Osteocyte (in vitro differentiated cells): ENCODE data around the gene LZTFL1. TPM values are rescaled to one million over a fixed set of nuclear protein-coding genes. Genes with fewer than 3 reads are reported as not detected.

ENCODE experiments used
- DNase-seq: peaks from one replicate; pipeline ENCODE4 v3.0.0; 2021; ENCODE audit warnings: mixed read lengths; ENCODE audit not compliant: unreplicated experiment; ENCODE audit errors: extremely low spot score
- H3K27ac Mint-ChIP-seq: one replicate; pipeline ENCODE4 v1.8.0; 2021; ENCODE audit warnings: mild to moderate bottlenecking, mixed read lengths; ENCODE audit not compliant: unreplicated experiment
- H3K27me3 Mint-ChIP-seq: one replicate; pipeline ENCODE4 v1.8.0; 2021; ENCODE audit warnings: mixed read lengths; ENCODE audit not compliant: unreplicated experiment
- H3K36me3 Mint-ChIP-seq: one replicate; pipeline ENCODE4 v1.8.0; 2021; ENCODE audit warnings: mixed read lengths; ENCODE audit not compliant: unreplicated experiment
- H3K4me1 Mint-ChIP-seq: one replicate; pipeline ENCODE4 v1.8.0; 2021; ENCODE audit warnings: mixed read lengths; ENCODE audit not compliant: unreplicated experiment
- H3K4me3 Mint-ChIP-seq: one replicate; pipeline ENCODE4 v1.8.0; 2021; ENCODE audit warnings: mild to moderate bottlenecking, moderate library complexity, mixed read lengths; ENCODE audit not compliant: unreplicated experiment
- H3K9me3 Mint-ChIP-seq: one replicate; pipeline ENCODE4 v1.8.0; 2021; ENCODE audit warnings: mixed read lengths; ENCODE audit not compliant: unreplicated experiment
- total RNA-seq: library from RNA; stranded (reverse); gene quantifications from 2 replicates; pipeline ENCODE4 v1.2.1, GENCODE V29; 2021
- TF ChIP-seq, protein P1 (sequence below): fragments of 200-600 bp; sonication (generic); IDR thresholded peaks from 2 replicates; pipeline ENCODE4 v1.5.0; 2021; ENCODE audit warnings: antibody characterized with exemption, mild to moderate bottlenecking, moderate library complexity

LZTFL1 gene
- total RNA-seq, 1 donor from 2014 or later: 20.2 TPM

DNA sequence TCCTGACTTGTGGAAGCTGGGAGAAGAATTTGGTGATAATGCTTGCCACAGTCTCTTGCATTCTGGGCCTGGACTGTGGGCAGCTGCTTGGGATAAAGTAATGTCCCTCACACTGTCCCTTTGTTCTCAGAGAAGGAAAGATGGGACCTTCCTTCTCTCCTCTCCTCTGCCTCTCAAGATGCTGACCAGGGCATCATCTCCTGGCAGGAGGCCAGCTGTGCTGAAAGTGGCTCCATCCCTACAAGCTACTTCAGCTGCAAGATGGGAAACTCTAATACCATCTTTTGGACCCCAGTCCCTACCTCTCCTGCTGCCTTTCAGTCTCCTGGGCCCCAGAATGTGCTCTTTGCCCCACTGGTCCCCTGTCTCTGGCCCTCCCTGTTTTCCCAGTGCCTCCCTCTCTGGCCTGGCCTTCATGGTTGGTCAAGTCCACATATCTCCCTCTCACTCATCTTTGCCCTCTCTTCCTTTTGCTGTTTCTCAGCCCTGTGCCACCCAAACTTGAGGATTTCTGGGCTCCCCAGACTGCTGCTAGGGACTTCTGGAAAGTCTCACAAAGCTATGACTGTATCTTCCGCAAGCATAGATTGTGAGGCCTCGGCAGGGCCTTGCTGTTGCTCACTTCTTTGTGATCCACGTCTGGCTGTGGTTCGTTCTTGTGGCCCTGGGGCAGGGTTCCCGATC, 38.5 kb downstream of the LZTFL1 start:
- DNase-seq: no peak
- peaks cover 3% of the 10 kb centered on the region for H3K4me1 Mint-ChIP-seq
- peaks cover 11% of the 10 kb centered on the region for H3K36me3 Mint-ChIP-seq
- TF ChIP-seq, protein P1, sequence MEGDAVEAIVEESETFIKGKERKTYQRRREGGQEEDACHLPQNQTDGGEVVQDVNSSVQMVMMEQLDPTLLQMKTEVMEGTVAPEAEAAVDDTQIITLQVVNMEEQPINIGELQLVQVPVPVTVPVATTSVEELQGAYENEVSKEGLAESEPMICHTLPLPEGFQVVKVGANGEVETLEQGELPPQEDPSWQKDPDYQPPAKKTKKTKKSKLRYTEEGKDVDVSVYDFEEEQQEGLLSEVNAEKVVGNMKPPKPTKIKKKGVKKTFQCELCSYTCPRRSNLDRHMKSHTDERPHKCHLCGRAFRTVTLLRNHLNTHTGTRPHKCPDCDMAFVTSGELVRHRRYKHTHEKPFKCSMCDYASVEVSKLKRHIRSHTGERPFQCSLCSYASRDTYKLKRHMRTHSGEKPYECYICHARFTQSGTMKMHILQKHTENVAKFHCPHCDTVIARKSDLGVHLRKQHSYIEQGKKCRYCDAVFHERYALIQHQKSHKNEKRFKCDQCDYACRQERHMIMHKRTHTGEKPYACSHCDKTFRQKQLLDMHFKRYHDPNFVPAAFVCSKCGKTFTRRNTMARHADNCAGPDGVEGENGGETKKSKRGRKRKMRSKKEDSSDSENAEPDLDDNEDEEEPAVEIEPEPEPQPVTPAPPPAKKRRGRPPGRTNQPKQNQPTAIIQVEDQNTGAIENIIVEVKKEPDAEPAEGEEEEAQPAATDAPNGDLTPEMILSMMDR: no peak
- no peak overlapping the region for H3K27ac Mint-ChIP-seq
- peaks cover 30% of the 10 kb centered on the region for H3K27me3 Mint-ChIP-seq
- no peak overlapping the region for H3K4me3 Mint-ChIP-seq
- H3K9me3 Mint-ChIP-seq: peaks cover 8% of the 10 kb centered on the region

DNA sequence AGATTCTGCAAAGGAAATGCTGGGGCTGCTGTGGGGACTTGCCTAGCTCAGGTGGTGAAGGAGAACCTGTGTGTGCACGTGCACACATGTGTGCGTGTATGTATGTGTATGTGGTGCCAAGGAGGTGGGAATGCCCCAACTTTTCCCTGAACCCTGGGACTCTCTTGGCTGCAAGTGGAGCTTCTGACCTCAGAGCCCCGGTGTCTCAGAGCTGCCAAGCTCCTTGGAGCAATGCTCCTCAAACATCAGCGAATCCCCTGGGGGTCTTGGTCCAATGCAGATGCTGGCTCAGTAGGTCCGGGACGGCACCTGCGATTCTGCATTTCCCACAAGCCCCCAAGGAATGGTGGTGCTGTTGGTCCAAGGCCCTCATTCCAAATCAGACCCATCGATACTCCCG, 39.8 kb downstream of the LZTFL1 start:
- peaks cover 11% of the 10 kb centered on the region for H3K36me3 Mint-ChIP-seq
- peaks cover 42% of the 10 kb centered on the region for H3K27me3 Mint-ChIP-seq
- peaks cover 8% of the 10 kb centered on the region for H3K9me3 Mint-ChIP-seq
- H3K4me3 Mint-ChIP-seq: no peak overlapping the region
- H3K4me1 Mint-ChIP-seq: no peaks in the 10 kb centered on the region
- TF ChIP-seq, protein P1: no peak
- DNase-seq: no peak
- H3K27ac Mint-ChIP-seq: no peak overlapping the region

DNA sequence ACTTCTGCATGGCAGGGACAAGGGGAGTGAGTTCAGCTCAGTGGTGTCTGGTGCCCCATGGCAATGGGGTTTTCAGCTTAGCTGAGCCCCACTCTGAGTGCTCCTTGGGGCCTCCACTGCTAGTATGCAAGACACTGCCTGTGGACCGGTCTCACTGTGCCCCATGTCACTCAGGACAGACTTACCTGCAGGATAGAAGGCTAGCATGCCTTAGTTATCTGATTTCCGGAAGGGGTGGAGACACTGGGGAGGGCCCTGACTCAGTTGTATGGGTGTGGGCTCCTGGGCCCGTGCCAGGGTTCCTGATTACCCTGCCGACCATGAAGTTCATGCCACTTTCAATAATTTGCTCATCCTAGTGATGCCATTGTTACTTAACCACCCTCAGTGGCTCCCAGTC, 41.3 kb downstream of the LZTFL1 start:
- no peak overlapping the region for H3K27ac Mint-ChIP-seq
- peaks cover 8% of the 10 kb centered on the region for H3K9me3 Mint-ChIP-seq
- no peak overlapping the region for H3K4me3 Mint-ChIP-seq
- no peak for DNase-seq
- H3K27me3 Mint-ChIP-seq: peaks cover 46% of the 10 kb centered on the region
- TF ChIP-seq, protein P1: no peak
- peaks cover 8% of the 10 kb centered on the region for H3K36me3 Mint-ChIP-seq
- H3K4me1 Mint-ChIP-seq: peaks cover 5% of the 10 kb centered on the region

GRCh38 chr3:45799586-45799985, 42.3 kb downstream of the LZTFL1 start:
- peaks cover 47% of the 10 kb centered on the region for H3K27me3 Mint-ChIP-seq
- H3K4me3 Mint-ChIP-seq: no peak overlapping the region
- peaks cover under 1% of the 10 kb centered on the region for H3K9me3 Mint-ChIP-seq

DNA sequence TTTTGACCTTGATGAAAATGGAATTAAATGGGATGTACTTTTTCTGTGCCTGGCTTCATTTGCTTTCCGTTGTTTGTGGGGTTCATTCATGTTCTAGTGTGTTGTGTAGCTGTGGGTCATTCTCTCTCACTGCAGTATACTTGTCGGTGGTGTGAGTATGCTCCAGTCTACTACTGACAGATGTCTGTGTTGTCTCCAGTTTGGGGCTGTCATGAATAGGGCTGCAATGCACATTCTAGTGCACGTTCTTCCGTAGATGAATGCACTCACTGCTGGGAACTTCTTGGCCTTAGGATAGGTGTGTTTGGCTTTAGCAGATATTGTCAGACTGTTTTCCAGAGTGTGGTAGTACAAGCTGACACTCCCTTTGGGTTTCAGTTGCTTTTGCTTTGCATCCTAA, 43.9 kb downstream of the LZTFL1 start:
- no peaks in the 10 kb centered on the region for H3K36me3 Mint-ChIP-seq
- peaks cover 63% of the 10 kb centered on the region for H3K27me3 Mint-ChIP-seq
- H3K4me3 Mint-ChIP-seq: no peak overlapping the region
- peaks cover 9% of the 10 kb centered on the region for H3K4me1 Mint-ChIP-seq
- H3K9me3 Mint-ChIP-seq: no peaks in the 10 kb centered on the region
- TF ChIP-seq, protein P1: no peak
- H3K27ac Mint-ChIP-seq: no peak overlapping the region
- DNase-seq: peak; percentile 8

More at GRCh38 chr3:45799586-45799985, 42.3 kb downstream of the LZTFL1 start:
- peaks cover under 1% of the 10 kb centered on the region for H3K36me3 Mint-ChIP-seq
- peaks cover 9% of the 10 kb centered on the region for H3K4me1 Mint-ChIP-seq
- no peak for DNase-seq
- TF ChIP-seq, protein P1: no peak
- no peak overlapping the region for H3K27ac Mint-ChIP-seq
